Ureter (tissue), 1 donor: ENCODE results near the gene B9D1. TPM values are rescaled to one million over a fixed set of nuclear protein-coding genes. Genes with fewer than 3 reads are reported as not detected.

ENCODE experiments used
- DNase-seq: peaks from one replicate; pipeline ENCODE4 v3.0.0-alpha.2; 2020; ENCODE audit warnings: low spot score
- total RNA-seq: library from RNA; stranded (reverse); gene quantifications from one replicate; pipeline ENCODE4 v1.2.4, GENCODE V29; 2023
- donor health status: DM: yes; HTN: yes; CAD: no.

B9D1 gene
- total RNA-seq, 1 donor from 2014 or later, result 22.7 TPM

DNA sequence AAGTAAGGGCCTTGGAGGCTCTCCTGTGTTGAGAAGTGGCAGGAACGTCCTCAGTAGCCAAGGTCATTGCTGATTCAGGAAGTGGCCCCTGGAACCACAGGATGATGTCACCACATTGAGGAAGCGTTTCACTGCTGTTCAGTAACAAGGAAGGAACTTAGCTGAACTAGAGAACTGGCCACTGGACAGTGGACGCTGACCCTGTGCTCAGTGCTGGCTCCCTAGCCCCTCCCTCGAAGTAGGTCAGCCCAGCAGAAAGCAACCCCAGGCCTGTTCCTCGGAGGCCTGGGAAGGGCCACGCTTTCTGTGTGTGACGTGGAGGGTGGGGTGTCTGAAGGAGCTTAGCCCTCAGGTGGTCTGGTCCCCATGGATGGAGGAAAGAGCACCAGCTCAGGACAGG, 58.3 kb downstream of the B9D1 start:
- no peak for DNase-seq

GRCh38 chr17:19303367-19303776, 59.2 kb downstream of the B9D1 start:
- no peak for DNase-seq

GRCh38 chr17:19302791-19303331, 59.7 kb downstream of the B9D1 start:
- DNase-seq, result no peak

DNA sequence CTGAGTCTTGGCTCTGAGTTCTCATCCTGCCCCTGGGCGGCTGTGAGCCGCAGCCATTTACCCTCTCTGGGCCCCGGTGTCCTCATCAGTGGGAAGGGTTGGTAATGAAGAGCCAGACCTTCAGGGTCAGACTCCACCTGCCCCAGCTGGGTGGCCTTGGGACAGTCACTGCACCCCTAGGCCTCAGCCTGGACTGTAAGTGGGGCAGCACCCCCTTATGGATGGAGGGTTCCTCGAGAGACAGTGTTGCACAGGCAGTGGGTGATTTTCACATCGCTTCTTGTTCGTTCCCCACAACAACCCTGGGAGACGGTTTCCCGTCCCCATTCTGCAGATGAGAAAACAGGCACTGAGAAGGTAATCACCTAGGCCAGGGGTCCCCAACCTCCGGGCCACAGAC, 60.5 kb downstream of the B9D1 start:
- DNase-seq, result no peak

- no peak for DNase-seq
Measured at GRCh38 chr17:19301274-19301951, 61.1 kb downstream of the B9D1 start.

- DNase-seq, result no peak
Measured at GRCh38 chr17:19299866-19300265, 62.7 kb downstream of the B9D1 start.

DNA sequence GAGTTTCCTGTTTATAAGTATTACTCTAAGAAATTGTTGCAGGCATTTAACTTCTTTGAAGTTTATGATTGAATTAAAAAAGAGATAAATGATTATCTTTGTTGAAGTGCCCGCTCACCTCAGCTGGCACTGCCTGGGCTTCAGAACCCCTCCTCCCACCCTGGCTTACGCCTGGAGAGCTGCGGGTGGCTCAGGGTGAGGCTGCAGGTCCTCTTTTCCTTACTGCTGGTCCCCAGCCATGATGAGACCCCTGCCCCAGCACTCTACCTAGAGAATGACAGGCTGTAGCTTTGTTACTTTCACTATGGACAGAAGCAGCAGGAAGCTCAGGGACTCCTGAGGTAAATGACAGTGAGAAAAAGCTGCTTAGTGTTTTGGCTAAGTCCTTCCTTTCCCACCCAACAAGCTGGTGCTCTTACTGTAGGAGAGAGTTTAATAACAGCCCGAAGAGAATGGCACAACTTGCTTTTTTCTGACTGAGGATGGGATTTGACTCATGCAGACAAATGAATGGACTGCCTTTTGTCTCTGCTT, 63.2 kb downstream of the B9D1 start:
- no peak for DNase-seq

- no peak for DNase-seq
Measured at GRCh38 chr17:19298569-19299213, 63.8 kb downstream of the B9D1 start.

DNA sequence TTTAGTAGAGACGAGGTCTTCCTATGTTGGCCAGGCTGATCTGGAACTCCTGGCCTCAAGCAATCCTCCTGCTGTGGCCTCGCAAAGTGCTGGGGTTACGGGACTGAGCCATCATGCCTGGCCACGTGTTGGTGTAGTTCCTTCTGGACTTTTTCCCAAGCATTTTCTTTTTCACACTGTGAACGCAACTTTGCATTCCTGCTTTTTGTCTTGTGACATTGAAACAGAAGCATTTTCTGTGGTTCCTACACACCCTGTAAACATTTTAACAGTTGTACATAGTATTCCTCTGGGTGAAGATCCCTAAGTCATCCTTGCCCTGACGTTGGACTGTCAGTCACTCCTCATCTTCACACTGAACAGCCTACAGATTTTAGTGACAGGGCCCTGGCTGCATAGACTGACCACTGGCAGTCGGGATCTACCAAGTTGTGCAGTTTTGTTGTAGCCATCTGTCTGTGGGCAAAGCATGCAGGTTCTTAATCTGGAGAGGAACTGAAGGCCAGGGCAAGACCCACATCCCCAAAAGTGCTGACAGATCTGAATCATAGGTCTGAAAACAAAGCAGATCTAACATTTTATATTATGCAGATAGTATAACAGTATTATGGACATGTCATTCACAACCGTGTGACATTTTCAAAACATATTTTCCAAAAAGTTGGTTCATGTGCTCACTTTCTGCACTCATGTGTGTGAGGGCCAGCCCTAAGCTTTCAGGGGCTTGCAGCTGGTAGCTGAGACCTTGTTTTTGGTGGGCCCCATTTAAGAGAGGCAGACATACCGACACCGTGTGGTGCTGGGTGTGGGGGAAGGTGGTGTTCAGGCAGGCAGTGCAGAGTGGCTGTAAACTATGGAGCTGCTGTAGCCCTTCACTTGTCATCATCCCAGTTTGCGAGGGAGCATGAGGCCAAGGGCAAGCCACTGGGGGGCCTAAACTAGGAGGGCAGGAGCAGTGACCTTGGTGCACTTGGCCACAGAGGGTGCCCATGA, 65.4 kb downstream of the B9D1 start:
- no peak for DNase-seq

GRCh38 chr17:19295473-19296135, 66.9 kb downstream of the B9D1 start:
- no peak for DNase-seq

- DNase-seq, result no peak
Measured at GRCh38 chr17:19294443-19294842, 68.1 kb downstream of the B9D1 start.

Other genes with a start within 250 kb of the B9D1 start
- gene GRAPL, start 235.1 kb downstream of the B9D1 start, total RNA-seq, result 2.3 TPM
- gene EPN2, start 125.4 kb downstream of the B9D1 start, total RNA-seq, result 63.9 TPM
- gene MAPK7, start 15.8 kb upstream of the B9D1 start, total RNA-seq, result 30.6 TPM
- gene MFAP4, start 24.5 kb upstream of the B9D1 start, total RNA-seq, result 119 TPM
- gene RNF112, start 48.5 kb upstream of the B9D1 start, total RNA-seq, result 20.7 TPM
- gene SLC47A1, start 171.1 kb upstream of the B9D1 start, total RNA-seq, result 2.0 TPM